Mucosa of descending colon (tissue), 3 donors: ENCODE data around the gene PSMD11. TPM values are rescaled to one million over a fixed set of nuclear protein-coding genes. Genes with fewer than 3 reads are reported as not detected.

Source experiments
- ATAC-seq: fragments of 200-7000 bp; cut with Tn5 transposase; one replicate; pipeline ENCODE4 v1.9.1; 2020; ENCODE audit warnings: mild to moderate bottlenecking, moderate library complexity
- DNase-seq, 3 donors: peaks; one replicate each; pipeline ENCODE4 v3.0.0-alpha.2; 2020
- H3K36me3 ChIP-seq: fragments of 200-600 bp; one replicate; pipeline ENCODE4 v1.8.0; 2021; ENCODE audit warnings: low read depth, mild to moderate bottlenecking
- H3K4me1 ChIP-seq: fragments of 200-600 bp; one replicate; pipeline ENCODE4 v1.8.0; 2021; ENCODE audit warnings: low read depth, mild to moderate bottlenecking
- H3K4me3 ChIP-seq: fragments of 200-600 bp; one replicate; pipeline ENCODE4 v1.8.0; 2021; ENCODE audit warnings: mild to moderate bottlenecking
- H3K9me3 ChIP-seq: fragments of 200-600 bp; one replicate; pipeline ENCODE4 v1.8.0; 2021; ENCODE audit warnings: mild to moderate bottlenecking
- intact Hi-C, 2 donors: fragments of 100-400 bp; cut with DNase I in 1 of 2; cut with micrococcal nuclease in 1 of 2; formaldehyde crosslinking; loops; one replicate each; pipeline versions ENCODE4 v1.11.0 to v1.11.1; 2022; cut with DNase I, micrococcal nuclease
- total RNA-seq, 3 donors: library from RNA; stranded (reverse); fragmentation: NEBNext Ultra II Directional in 2 of 3; extraction: Animal tissue kit (Norgen Biotek cat#: 25700) in 2 of 3; gene quantifications; one replicate each; pipeline versions ENCODE4 v1.2.1 to v1.2.4, GENCODE V29; 2021 to 2023
- TF ChIP-seq, protein P1 (sequence below): fragments of 200-600 bp; IDR thresholded peaks from one replicate; pipeline ENCODE4 v1.8.0; 2022; ENCODE audit warnings: antibody characterized with exemption, mild to moderate bottlenecking
- donor health status: DM: no; HTN: no; CAD: no; lungs with moderate emphysema.
- donor health status: DM: no; HTN: no; CAD: no.
- donor health status: DM: no; HTN: yes; CAD: no.

Gene PSMD11
- total RNA-seq, 3 donors from 2014 or later: 81.5 to 99.2 (median 85.8) TPM

DNA sequence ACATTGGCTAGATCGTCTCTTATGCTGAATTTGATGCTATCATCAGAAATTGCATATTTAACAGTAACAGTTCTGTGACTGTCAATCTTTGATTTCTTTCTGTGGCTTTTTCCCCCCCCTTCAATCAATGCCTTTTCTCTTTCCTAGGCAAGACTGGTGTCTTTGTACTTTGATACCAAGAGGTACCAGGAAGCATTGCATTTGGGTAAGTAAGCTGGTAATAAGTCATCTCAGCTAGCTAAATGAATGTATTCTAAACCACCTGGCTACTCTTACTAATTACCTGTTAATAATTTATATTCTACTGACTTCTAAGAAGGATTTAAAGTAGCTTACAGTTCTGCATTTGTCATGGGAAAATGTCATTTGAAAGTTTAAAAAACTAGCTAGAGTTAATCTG is 20.1 kb downstream of the PSMD11 start:
- no peaks in the 10 kb centered on the region for H3K4me1 ChIP-seq
- intact Hi-C loops: no loop called here
- DNase-seq (no peak), ATAC-seq (no peak)
- H3K9me3 ChIP-seq: no peaks in the 10 kb centered on the region
- no peaks in the 10 kb centered on the region for H3K36me3 ChIP-seq
- TF ChIP-seq, protein P1, sequence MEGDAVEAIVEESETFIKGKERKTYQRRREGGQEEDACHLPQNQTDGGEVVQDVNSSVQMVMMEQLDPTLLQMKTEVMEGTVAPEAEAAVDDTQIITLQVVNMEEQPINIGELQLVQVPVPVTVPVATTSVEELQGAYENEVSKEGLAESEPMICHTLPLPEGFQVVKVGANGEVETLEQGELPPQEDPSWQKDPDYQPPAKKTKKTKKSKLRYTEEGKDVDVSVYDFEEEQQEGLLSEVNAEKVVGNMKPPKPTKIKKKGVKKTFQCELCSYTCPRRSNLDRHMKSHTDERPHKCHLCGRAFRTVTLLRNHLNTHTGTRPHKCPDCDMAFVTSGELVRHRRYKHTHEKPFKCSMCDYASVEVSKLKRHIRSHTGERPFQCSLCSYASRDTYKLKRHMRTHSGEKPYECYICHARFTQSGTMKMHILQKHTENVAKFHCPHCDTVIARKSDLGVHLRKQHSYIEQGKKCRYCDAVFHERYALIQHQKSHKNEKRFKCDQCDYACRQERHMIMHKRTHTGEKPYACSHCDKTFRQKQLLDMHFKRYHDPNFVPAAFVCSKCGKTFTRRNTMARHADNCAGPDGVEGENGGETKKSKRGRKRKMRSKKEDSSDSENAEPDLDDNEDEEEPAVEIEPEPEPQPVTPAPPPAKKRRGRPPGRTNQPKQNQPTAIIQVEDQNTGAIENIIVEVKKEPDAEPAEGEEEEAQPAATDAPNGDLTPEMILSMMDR: no peak
- no peak overlapping the region for H3K4me3 ChIP-seq

DNA sequence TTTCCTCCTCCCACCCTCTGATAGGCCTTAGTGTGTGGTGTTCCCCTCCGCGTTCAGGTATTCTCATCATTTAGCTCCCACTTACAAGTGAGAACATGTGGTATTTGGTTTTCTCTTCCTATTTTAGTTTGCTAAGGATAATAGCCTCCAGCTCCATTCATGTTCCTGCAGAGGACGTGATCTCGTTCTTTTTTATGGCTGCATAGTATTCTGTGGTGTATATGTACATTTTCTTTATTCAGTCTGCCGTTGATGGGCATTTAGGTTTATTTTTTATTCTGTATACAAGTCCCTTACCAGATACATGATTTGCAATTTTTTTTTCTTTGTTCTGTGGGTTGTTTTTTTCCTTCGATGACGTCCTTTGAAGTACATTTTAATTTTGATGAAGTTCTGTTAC is 23.6 kb downstream of the PSMD11 start:
- DNase-seq (no peak), ATAC-seq (no peak)
- intact Hi-C loops: no loop called here
- TF ChIP-seq, protein P1: no peak
- Histone ChIP-seq H3K4me1 (no peaks in the 10 kb centered on the region), H3K4me3 (no peak overlapping the region), H3K36me3 (no peaks in the 10 kb centered on the region), H3K9me3 (no peaks in the 10 kb centered on the region)

DNA sequence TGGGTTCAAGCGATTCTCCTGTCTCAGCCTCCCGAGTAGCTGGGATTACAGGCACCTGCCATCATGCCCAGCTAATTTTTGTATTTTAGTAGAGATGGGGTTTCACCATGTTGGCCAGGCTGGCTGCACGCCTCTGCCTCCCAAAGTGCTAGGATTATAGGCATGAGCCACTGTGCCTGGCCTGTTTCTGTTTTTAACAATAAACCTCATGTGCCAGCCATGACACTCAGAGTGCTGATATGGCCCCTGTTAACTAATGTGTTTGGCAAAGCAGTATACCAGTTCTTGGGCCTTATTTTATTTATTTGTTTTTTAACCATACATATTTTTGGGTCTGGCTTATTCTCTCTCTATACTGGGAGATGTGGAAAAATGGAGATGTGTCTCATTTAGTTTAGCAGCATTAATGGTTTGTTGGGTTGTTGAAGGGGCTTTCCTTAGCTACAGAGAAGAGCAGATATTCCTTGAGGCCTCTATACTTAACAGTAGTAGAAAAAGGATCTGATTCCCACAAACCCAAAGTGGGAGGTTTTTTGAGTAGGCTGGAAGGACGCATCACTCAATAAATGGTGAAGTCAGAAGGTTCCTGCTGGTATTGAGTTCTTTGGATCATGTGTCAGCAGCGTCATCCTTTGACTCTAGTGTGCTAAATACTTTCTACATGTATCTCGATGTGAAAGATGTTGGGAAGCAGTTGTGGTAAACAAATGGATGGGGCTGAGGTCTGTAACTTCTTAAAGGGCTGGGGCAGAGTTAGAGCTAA is 26.3 kb downstream of the PSMD11 start:
- no peaks in the 10 kb centered on the region for H3K4me1 ChIP-seq
- no peak for ATAC-seq
- H3K36me3 ChIP-seq: peaks cover 14% of the 10 kb centered on the region
- H3K4me3 ChIP-seq: no peak overlapping the region
- TF ChIP-seq, protein P1: no peak
- DNase-seq: no peak
- intact Hi-C loops: no loop called here
- H3K9me3 ChIP-seq: no peaks in the 10 kb centered on the region

DNA sequence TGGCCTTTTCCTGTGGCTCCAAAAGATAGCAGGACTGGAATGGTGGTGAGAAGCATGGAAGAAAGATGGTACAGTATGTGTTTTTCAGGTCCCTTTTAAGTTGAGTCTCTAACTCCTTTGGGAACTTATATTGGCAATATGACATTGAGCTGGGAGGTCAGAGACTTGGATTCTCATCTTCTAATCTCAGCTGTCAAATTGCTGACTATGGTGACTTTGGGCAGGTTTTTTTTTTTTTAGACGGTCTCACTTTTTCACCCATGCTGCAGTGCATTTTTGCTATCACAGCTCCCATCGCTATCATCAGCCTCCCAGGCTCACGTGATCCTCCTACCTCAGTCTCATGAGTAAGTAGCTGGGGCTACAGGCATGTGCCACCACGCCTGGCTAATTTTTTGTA is 27.3 kb downstream of the PSMD11 start:
- H3K4me1 ChIP-seq: no peaks in the 10 kb centered on the region
- peaks cover 15% of the 10 kb centered on the region for H3K36me3 ChIP-seq
- TF ChIP-seq, protein P1: no peak
- ATAC-seq (no peak), DNase-seq (no peak)
- intact Hi-C loops: no loop called here
- no peak overlapping the region for H3K4me3 ChIP-seq
- no peaks in the 10 kb centered on the region for H3K9me3 ChIP-seq

DNA sequence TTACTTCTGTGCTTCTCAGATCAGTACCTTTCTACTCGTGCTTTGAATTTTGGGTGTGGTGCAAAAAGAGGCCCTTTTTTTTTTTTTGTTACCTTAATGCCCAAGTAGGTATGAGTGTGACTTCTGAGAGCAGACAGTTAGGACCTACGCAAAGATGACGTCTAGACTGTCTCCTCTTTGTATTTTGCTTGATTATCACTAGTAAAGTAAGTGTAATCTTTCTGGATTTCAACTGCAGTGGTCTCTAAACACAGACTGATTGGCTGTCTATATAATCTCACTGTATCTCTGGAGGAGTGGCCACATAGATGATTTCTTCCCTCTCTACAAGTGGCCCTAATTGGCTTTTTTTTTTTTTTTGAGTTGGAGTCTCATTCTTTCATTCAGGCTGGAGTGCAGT is 30.9 kb downstream of the PSMD11 start:
- intact Hi-C loops: no loop called here
- no peaks in the 10 kb centered on the region for H3K9me3 ChIP-seq
- TF ChIP-seq, protein P1: no peak
- H3K36me3 ChIP-seq: peaks cover 19% of the 10 kb centered on the region
- no peak overlapping the region for H3K4me3 ChIP-seq
- ATAC-seq: no peak
- no peak for DNase-seq
- H3K4me1 ChIP-seq: no peaks in the 10 kb centered on the region
